HCT116 (cell line): Measurements from ENCODE around the gene CCNA2. TPM values are rescaled to one million over a fixed set of nuclear protein-coding genes. Genes with fewer than 3 reads are reported as not detected.

Source experiments
- ATAC-seq: fragments of 200-7000 bp; cut with Tn5 transposase; 2 replicates; pipeline ENCODE4 v1.9.1; 2020; ENCODE audit warnings: mild to moderate bottlenecking, moderate library complexity
- BruUV-seq: library from RNA; stranded (reverse); fragments of 400-500 nt; replicated peaks from 2 replicates; lab custom pipeline; 2021; lab: Mats Ljungman, UMichigan
- CTCF ChIA-PET: fragments of 300-600 bp; sonication (Branson Sonifier 250); formaldehyde crosslinking; loops from one replicate; lab custom pipeline; 2021; ENCODE audit warnings: antibody characterized with exemption; lab: Charles Lee
- POLR2A ChIA-PET: fragments of 300-600, 350-600 bp; sonication (Branson Sonifier 250); formaldehyde crosslinking; loops from one replicate; lab custom pipeline; 2021; ENCODE audit warnings: antibody characterized with exemption; lab: Charles Lee
- RAD21 ChIA-PET, 2 experiments: fragments of 300-600 bp; sonication (Branson Sonifier 250); formaldehyde crosslinking; loops; one replicate each; lab custom pipeline; 2023; ENCODE audit warnings: low total read pairs in 2 of 2; ENCODE audit not compliant: uncharacterized antibody in 2 of 2, unreplicated experiment in 2 of 2, low non-redundant PET in 1 of 2; lab: Charles Lee
- DNase-seq: peaks from one replicate; pipeline ENCODE4 v3.0.0-alpha.2; 2010; ENCODE audit warnings: low read depth, low spot score
- H2AFZ ChIP-seq: fragments of 200-600 bp; shearing (Covaris generic), sonication (generic); 2 replicates; pipeline ENCODE4 v1.6.1; 2017; ENCODE audit warnings: low read depth, mixed run types, mixed read lengths, antibody characterized with exemption, low read length; ENCODE audit not compliant: poor library complexity, severe bottlenecking
- H3K27ac ChIP-seq: 2 replicates; pipeline ENCODE4 v1.5.1; 2012; ENCODE audit warnings: low read depth, low read length
- H3K27me3 ChIP-seq: fragments of 200-600 bp; sonication (generic); 2 replicates; pipeline ENCODE4 v1.6.1; 2016; ENCODE audit warnings: mixed run types, low read length, mixed read lengths; ENCODE audit not compliant: insufficient read depth
- H3K36me3 ChIP-seq, 2 experiments: fragments of 200-500 bp in 1 of 2; fragments of 200-600 bp in 1 of 2; sonication (Bioruptor generic) in 1 of 2; sonication (generic) in 1 of 2; 2 replicates each; pipeline versions ENCODE4 v1.5.1 to v1.6.1; 2014 to 2016; ENCODE audit warnings: low read length in 2 of 2, inconsistent platforms in 1 of 2, mixed read lengths in 1 of 2, mixed run types in 1 of 2; ENCODE audit not compliant: insufficient read depth in 2 of 2, control insufficient read depth in 1 of 2
- H3K4me1 ChIP-seq, 2 experiments: fragments of 200-600 bp in 1 of 2; sonication (generic) in 1 of 2; 2 replicates each; pipeline versions ENCODE4 v1.5.1 to v1.6.1; 2012 to 2017; ENCODE audit warnings: low read length in 2 of 2, inconsistent platforms in 1 of 2, mild to moderate bottlenecking in 1 of 2, mixed read lengths in 1 of 2, mixed run types in 1 of 2, moderate library complexity in 1 of 2; ENCODE audit not compliant: insufficient read depth in 2 of 2, control insufficient read depth in 1 of 2
- H3K4me2 ChIP-seq: fragments of 200-600 bp; sonication (generic); 2 replicates; pipeline ENCODE4 v1.6.1; 2017; ENCODE audit warnings: mixed run types, low read length, mixed read lengths
- H3K4me3 ChIP-seq, 2 experiments: fragments of 200-600 bp in 1 of 2; sonication (generic) in 1 of 2; replicated peaks in 1 of 2; 2 replicates each; pipeline ENCODE4 v1.5.1; 2011 to 2016; ENCODE audit warnings: low read length in 2 of 2, control low read depth in 1 of 2, low read depth in 1 of 2, mild to moderate bottlenecking in 1 of 2, mixed read lengths in 1 of 2, mixed run types in 1 of 2
- H3K79me2 ChIP-seq: fragments of 200-600 bp; sonication (generic); 2 replicates; pipeline ENCODE4 v1.6.1; 2017; ENCODE audit warnings: mild to moderate bottlenecking, mixed run types, low read length, moderate library complexity, mixed read lengths; ENCODE audit not compliant: insufficient read depth
- H3K9ac ChIP-seq: fragments of 200-600 bp; sonication (generic); 2 replicates; pipeline ENCODE4 v1.6.1; 2016; ENCODE audit warnings: low read length, mixed read lengths
- H3K9me2 ChIP-seq: fragments of 200-600 bp; sonication (generic), shearing (Covaris generic); 2 replicates; pipeline ENCODE4 v1.6.1; 2017; ENCODE audit warnings: mixed run types, mild to moderate bottlenecking, moderate library complexity; ENCODE audit not compliant: insufficient read depth
- H3K9me3 ChIP-seq, 2 experiments: fragments of 200-500 bp in 1 of 2; fragments of 200-600 bp in 1 of 2; sonication (Bioruptor generic) in 1 of 2; sonication (generic) in 1 of 2; 2 replicates each; pipeline ENCODE4 v1.6.1; 2014 to 2017; ENCODE audit warnings: low read length in 2 of 2, mixed read lengths in 2 of 2, inconsistent platforms in 1 of 2, low read depth in 1 of 2, mild to moderate bottlenecking in 1 of 2, mixed run types in 1 of 2, moderate library complexity in 1 of 2; ENCODE audit not compliant: control insufficient read depth in 1 of 2, insufficient read depth in 1 of 2
- H4K20me1 ChIP-seq: fragments of 200-600 bp; sonication (generic), shearing (Covaris generic); 2 replicates; pipeline ENCODE4 v1.6.1; 2017; ENCODE audit warnings: mixed run types, mild to moderate bottlenecking, moderate library complexity; ENCODE audit not compliant: insufficient read depth
- CEBPB ChIP-seq: IDR thresholded peaks from 2 replicates; pipeline ENCODE4 v1.6.1; 2012; ENCODE audit warnings: low read depth
- EZH2phosphoT487 ChIP-seq: fragments of 200-600 bp; IDR thresholded peaks from 2 replicates; pipeline ENCODE4 v1.6.1; 2018; ENCODE audit warnings: antibody characterized with exemption, borderline replicate concordance
- JUND ChIP-seq: IDR thresholded peaks from 2 replicates; pipeline ENCODE4 v1.6.1; 2012
- SP1 ChIP-seq: IDR thresholded peaks from 2 replicates; pipeline ENCODE4 v1.6.1; 2012; ENCODE audit warnings: low read depth
- SRF ChIP-seq: IDR thresholded peaks from 2 replicates; pipeline ENCODE4 v1.6.1; 2012; ENCODE audit warnings: low read depth
- intact Hi-C: fragments of 100-400 bp; cut with micrococcal nuclease; formaldehyde crosslinking; loops from 2 replicates; pipeline ENCODE4 v1.10.0; 2022
- total RNA-seq: library from RNA; stranded (reverse); gene quantifications from one replicate; pipeline ENCODE4 v1.2.1, GENCODE V29; 2021; ENCODE audit not compliant: unreplicated experiment
- TF ChIP-seq, protein P1 (sequence below), 3 experiments: fragments of 200-600 bp in 1 of 3; sonication (generic) in 1 of 3; IDR thresholded peaks in 2 of 3; conservative IDR thresholded peaks in 1 of 3; 2 replicates each; pipeline ENCODE4 v1.5.1; 2012 to 2017; ENCODE audit warnings: low read depth in 2 of 3, low read length in 2 of 3, antibody characterized with exemption in 1 of 3, borderline replicate concordance in 1 of 3, control low read depth in 1 of 3, mild to moderate bottlenecking in 1 of 3, mixed read lengths in 1 of 3, mixed run types in 1 of 3, moderate library complexity in 1 of 3; ENCODE audit not compliant: insufficient read depth in 1 of 3
- TF ChIP-seq, protein P2 (sequence below): IDR thresholded peaks from 2 replicates; pipeline ENCODE4 v1.6.1; 2012
- TF ChIP-seq, protein P3 (sequence below): IDR thresholded peaks from 2 replicates; pipeline ENCODE4 v1.6.1; 2012

The CCNA2 gene
- total RNA-seq, 1 experiment from 2014 or later = 75.4 TPM

DNA sequence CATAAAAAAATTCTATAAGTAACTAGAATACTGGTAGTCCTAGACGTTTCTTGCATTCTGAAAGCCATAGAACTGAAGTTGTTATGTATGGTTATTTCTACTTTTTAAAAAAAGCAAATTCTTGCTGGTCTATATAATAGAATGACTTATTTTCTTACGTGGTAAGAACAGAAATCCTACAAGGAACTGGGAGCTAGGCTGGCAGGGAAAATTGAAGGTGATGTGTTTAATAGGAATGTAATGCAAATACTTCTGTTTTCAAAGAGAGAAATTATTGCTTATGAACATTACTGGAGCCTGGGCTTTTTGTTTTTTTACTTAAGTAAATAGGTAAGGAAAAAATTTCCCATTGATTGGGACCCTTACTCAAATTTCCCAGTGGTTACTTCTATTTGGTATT, 8.9 kb downstream of the CCNA2 start (continued):
- TF ChIP-seq, protein P1, sequence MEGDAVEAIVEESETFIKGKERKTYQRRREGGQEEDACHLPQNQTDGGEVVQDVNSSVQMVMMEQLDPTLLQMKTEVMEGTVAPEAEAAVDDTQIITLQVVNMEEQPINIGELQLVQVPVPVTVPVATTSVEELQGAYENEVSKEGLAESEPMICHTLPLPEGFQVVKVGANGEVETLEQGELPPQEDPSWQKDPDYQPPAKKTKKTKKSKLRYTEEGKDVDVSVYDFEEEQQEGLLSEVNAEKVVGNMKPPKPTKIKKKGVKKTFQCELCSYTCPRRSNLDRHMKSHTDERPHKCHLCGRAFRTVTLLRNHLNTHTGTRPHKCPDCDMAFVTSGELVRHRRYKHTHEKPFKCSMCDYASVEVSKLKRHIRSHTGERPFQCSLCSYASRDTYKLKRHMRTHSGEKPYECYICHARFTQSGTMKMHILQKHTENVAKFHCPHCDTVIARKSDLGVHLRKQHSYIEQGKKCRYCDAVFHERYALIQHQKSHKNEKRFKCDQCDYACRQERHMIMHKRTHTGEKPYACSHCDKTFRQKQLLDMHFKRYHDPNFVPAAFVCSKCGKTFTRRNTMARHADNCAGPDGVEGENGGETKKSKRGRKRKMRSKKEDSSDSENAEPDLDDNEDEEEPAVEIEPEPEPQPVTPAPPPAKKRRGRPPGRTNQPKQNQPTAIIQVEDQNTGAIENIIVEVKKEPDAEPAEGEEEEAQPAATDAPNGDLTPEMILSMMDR (IDR thresholded peaks at IDR 0.05 in 2 of 3, conservative IDR thresholded peaks at IDR 0.05 in 1 of 3; ENCODE audit: borderline replicate concordance in 1 of 3, insufficient read depth in 1 of 3, low read depth in 2 of 3, low read length in 2 of 3) = no peak
- TF ChIP-seq CEBPB (no peak), SRF (no peak)
- TF ChIP-seq, protein P2, sequence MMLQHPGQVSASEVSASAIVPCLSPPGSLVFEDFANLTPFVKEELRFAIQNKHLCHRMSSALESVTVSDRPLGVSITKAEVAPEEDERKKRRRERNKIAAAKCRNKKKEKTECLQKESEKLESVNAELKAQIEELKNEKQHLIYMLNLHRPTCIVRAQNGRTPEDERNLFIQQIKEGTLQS = no peak

DNA sequence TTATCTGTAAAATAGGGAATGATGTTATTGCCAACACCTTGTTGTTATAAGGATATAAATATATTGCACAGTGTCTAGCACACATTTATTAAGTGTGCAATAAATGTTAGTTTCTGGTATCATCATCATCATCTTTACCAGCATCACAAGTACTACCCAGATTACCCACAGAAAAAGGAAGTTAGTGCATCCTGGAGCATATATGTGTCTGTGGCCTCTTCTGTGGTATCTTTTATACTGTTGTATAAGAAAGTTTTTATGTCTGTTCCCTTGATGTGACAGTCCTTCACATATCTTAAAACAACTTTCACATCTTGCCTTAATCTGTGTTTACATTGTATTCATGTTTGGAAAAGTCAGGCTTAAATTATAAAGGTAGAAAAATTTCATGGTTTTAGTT, 12.6 kb downstream of the CCNA2 start:
- TF ChIP-seq SP1 (no peak), JUND (no peak)
- ATAC-seq (no peak), DNase-seq (no peak)
- no peak overlapping the region for H3K9ac ChIP-seq
- ChIA-PET RAD21 (no interaction called here), POLR2A (no interaction called here), CTCF (no interaction called here)
- peaks cover 63 to 73% of the 10 kb centered on the region in 2 experiments for H3K36me3 ChIP-seq
- H3K79me2 ChIP-seq = peaks cover 43% of the 10 kb centered on the region
- H3K27me3 ChIP-seq = no peaks in the 10 kb centered on the region
- no peaks in the 10 kb centered on the region for H3K9me2 ChIP-seq
- no peaks in the 10 kb centered on the region for H3K4me1 ChIP-seq
- H2AFZ ChIP-seq = no peak overlapping the region
- H4K20me1 ChIP-seq = no peaks in the 10 kb centered on the region; the same call in 1 of the 2 replicates
- no peak overlapping the region for H3K27ac ChIP-seq
- no peak overlapping the region for H3K4me2 ChIP-seq
- no TSS peak for BruUV-seq
- H3K9me3 ChIP-seq = no peaks in the 10 kb centered on the region
- no peak overlapping the region for H3K4me3 ChIP-seq
- intact Hi-C loops = no loop called here

DNA sequence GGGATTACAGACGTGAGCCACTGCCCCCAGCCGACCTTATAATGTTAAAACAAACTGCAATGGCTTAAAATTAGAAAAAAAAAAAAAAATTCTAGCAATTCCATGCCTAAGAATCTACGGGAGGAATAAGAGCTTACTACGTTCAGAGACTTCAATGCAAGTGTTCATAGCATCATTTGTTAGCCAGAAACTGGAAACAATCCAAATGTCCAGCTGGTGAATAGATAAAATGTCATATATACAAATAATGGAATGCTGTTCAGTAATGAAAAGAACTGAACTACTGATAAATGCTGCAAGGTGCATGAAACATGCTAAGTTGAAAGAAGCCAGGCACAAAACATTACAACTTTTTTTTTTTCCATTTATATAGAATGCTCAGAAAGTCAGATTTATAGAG, 17.3 kb downstream of the CCNA2 start:
- peaks cover 3 to 5% of the 10 kb centered on the region in 2 experiments; a peak in 3 of 4 replicates for H3K4me1 ChIP-seq
- POLR2A ChIA-PET = no interaction called here

More for the DNA sequence above, 17.3 kb downstream of the CCNA2 start:
- no peak for DNase-seq
- Histone ChIP-seq H3K79me2 (peaks cover 60% of the 10 kb centered on the region), H4K20me1 (no peaks in the 10 kb centered on the region; the same call in 1 of the 2 replicates), H3K4me3 (no peak overlapping the region), H3K4me2 (no peak overlapping the region), H3K9me3 (no peaks in the 10 kb centered on the region), H3K36me3 (peaks cover 51 to 58% of the 10 kb centered on the region in 2 experiments), H3K9ac (no peak overlapping the region), H3K9me2 (no peaks in the 10 kb centered on the region), H3K27me3 (no peaks in the 10 kb centered on the region), H3K27ac (no peak overlapping the region), H2AFZ (no peak overlapping the region)
- intact Hi-C loops = no loop called here
- no TSS peak for BruUV-seq
- ChIA-PET CTCF (no interaction called here), RAD21 (no interaction called here)
- ATAC-seq = no peak
- TF ChIP-seq EZH2phosphoT487 = no peak
- TF ChIP-seq, protein P1 (IDR thresholded peaks at IDR 0.05 in 2 of 3, conservative IDR thresholded peaks at IDR 0.05 in 1 of 3; ENCODE audit: borderline replicate concordance in 1 of 3, insufficient read depth in 1 of 3, low read depth in 2 of 3, low read length in 2 of 3) = no peak
- TF ChIP-seq, protein P3, sequence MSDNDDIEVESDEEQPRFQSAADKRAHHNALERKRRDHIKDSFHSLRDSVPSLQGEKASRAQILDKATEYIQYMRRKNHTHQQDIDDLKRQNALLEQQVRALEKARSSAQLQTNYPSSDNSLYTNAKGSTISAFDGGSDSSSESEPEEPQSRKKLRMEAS = no peak
